Daoy (cell line): Measurements from ENCODE around the gene HTRA2. TPM values are rescaled to one million over a fixed set of nuclear protein-coding genes. Genes with fewer than 3 reads are reported as not detected.

Experiments used
- DNase-seq: peaks from one replicate; pipeline ENCODE4 v3.0.0-alpha.2; 2015; ENCODE audit warnings: low read depth
- total RNA-seq: library from RNA; depleted of rRNA; stranded (reverse); fragments of >200 nt; shearing (Covaris generic); gene quantifications from 2 replicates; pipeline ENCODE4 v1.2.3, GENCODE V29; 2014

HTRA2 gene
- total RNA-seq, 1 experiment from 2014 or later: 44.8 TPM

DNA sequence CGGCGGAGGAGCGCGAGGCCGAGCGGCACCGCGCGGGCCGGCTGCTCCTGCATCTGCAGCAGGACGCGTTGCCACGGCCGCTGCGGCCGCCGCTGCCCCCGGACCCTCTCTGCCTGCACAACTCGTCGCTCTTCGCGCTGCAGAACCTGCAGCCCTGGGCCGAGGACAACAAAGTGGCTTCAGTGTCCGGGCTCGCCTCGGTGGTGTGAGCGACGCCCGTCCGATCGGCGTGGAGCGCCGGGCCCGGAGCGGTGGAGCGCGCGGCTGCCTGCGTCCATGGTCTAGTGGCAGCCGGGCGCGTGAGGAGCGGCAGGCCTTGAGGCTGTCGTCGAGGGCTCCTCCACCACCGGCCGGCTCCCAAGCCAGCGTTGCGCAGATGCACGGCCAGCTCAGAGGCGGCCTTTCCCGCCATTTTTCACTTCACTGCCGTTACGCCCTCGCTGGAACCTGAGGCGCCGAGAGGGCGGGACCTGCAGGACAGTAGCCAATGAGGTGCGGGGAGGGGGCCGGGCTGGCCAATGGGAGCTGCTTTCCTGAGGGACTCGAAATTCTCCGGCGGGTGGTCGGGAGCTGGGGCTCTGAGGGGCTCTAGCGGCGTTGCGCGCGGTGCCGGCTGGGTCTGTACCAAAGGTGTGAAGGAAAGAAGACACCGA lies 13.6 kb upstream of the HTRA2 start:
- DNase-seq: no peak

DNA sequence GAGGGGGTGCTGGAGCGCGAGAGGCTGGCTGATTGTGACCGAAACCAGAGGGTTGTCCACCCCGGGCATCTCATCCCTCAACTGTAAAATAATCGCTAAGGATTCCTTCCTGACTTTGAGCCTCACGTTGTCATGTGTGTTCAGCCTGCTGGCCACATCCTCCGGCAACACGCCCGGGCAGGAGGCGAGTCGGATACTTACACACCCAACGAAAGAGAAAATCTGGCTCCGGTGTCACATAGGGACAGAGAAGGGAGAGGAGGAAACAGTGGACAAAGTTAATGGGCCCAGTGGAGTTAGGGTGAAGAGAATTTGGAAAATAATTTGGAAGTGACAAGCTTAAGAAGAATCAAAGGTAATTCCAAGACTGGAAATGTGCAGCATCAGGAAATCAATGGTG lies 13.1 kb upstream of the HTRA2 start:
- DNase-seq: no peak

- no peak for DNase-seq
Observed at GRCh38 chr2:74522516-74522915, 7.2 kb upstream of the HTRA2 start.

DNA sequence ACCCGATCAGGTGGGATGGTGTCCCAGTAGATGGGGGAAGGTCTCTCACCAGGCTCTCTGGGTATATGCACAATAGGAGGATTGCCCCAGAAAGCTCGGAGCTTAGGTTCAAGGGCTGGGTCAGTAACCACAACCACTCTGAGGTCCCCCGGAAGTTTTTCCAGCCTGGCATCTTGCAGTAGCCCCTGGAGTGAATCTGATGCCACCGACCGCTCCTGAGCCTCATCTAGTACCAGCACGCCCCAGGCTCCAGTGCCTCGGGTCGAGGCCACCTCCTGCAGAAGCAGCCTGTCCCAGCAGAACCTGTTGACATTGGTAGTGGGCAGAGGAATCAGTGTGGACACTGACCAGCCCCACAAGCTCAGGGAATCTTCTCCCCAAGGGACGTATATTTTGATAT lies 5.7 kb upstream of the HTRA2 start:
- no peak for DNase-seq

GRCh38 chr2:74524955-74525716 lies 4.6 kb upstream of the HTRA2 start:
- no peak for DNase-seq

DNA sequence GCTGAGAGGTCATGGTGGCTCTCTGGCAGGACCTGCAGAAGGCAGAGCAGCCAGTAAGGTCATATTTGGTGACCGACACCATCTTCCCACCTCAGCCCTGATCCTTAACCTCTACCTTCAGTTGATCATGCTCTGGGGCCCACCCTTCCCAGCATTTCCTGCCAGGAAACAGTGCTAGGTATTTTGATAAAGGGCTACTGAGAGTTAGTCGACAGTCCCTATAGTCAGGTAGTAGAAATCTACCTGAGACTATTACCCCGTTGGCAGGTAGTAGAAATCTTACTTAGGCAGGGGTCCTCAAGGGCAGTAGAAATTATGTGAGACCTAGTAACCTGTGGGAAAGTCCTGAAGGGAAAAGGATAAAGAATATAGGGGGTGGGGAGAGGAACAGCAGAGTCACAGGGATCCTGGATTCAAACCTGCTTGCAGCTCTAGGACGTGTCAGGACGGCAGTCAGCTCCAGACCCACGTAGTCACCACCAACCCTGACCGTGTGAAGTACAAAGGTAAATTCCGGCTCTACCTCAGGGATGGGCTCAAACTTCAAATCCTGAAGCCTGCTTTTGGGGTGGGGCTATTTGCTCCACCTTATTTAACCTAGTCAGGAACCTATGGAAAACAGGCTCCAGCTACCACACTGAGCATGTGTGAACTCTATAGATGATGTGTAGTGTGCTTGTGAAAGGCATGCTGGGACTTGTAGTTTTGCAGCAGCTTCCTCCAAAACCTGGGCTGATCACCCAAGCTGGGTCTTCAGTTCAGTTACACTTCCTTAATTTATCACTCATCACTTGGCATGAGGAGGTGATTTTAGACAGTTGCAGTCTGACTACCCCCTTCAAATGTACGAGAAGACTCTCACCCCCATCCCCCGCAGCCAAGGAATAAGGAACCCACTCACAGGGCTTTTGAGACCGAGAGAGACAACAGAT lies 3.8 kb upstream of the HTRA2 start, which contains the start of gene DQX1:
Gene DQX1 (minus strand): TSS at position 515 of the 932 bp plus-strand sequence. CDS start 502 bp downstream, at position 13.
- DNase-seq: no peak

DNA sequence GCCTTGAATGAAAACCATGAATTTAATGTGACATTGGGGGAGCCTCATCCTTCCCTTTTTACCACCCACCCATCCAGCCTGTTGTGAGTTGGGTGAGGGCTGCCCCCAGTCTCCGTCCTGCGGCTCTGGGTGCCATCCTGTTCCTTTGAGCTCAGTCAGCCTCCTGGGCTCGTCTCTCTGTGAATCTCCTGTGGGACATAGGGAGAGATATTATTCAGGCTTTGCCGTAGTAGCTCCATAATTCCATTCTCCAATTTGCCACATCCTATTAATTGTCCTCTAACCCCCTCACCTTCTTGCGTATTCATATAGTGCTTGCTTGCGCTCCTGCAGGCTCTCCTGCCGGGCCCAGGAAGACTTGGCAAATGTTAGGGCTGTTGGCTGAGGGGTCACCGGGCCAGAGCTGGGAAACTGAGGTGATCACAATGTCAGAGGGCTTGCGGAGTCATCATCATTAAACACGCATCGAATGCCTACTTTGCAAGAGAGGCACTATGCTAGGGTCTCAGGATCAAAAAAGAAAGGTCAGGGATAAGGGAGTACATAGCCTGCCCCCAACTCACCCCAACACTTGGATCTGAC lies 3.0 kb upstream of the HTRA2 start:
- no peak for DNase-seq

- DNase-seq: no peak
Observed at GRCh38 chr2:74527741-74528140, 2.0 kb upstream of the HTRA2 start.

GRCh38 chr2:74528600-74529356 lies 955 bp upstream of the HTRA2 start:
- no peak for DNase-seq

DNA sequence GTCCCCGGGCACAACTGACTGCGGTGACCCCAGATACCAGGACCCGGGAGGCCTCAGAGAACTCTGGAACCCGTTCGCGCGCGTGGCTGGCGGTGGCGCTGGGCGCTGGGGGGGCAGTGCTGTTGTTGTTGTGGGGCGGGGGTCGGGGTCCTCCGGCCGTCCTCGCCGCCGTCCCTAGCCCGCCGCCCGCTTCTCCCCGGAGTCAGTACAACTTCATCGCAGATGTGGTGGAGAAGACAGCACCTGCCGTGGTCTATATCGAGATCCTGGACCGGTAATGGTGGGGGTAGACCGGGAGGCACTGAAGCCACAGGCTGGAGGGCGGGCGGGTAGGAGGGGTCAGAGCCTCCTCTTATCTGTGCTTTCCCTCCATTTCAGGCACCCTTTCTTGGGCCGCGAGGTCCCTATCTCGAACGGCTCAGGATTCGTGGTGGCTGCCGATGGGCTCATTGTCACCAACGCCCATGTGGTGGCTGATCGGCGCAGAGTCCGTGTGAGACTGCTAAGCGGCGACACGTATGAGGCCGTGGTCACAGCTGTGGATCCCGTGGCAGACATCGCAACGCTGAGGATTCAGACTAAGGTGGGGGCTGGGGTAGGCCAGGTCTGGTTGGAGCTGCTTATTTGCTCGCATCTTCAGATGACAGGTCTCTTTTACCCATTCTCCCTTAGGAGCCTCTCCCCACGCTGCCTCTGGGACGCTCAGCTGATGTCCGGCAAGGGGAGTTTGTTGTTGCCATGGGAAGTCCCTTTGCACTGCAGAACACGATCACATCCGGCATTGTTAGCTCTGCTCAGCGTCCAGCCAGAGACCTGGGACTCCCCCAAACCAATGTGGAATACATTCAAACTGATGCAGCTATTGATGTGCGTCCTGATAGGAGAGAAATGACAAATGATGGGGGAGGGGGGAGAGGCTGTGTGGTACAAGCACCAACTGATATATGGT lies 780 bp downstream of the HTRA2 start:
- peak; percentile 57 for DNase-seq

- no peak for DNase-seq
Observed at GRCh38 chr2:74531666-74532065, 1.9 kb downstream of the HTRA2 start.

DNA sequence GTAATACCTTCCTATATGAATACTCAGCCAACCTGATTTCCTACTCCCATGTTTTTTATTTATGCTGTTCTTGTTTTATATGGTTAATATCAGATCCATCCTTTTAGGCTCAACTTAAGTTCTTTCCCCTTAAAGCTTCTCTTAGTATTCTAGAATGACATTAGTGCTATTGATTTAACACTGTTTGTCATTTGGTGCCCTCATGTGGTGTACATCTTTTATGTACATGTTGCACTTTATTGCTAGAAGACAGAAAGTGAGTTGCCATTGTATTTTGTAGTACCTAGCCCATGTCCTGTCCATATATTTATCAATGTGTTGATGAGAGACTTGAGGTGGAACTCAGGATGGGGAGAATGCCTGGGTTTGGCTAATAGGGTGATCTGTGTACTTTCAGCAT lies 2.5 kb downstream of the HTRA2 start:
- no peak for DNase-seq

GRCh38 chr2:74533464-74533863 lies 3.7 kb downstream of the HTRA2 start:
- no peak for DNase-seq

GRCh38 chr2:74534411-74534810 lies 4.7 kb downstream of the HTRA2 start:
- no peak for DNase-seq

GRCh38 chr2:74535440-74535965 lies 5.8 kb downstream of the HTRA2 start:
- DNase-seq: no peak

DNA sequence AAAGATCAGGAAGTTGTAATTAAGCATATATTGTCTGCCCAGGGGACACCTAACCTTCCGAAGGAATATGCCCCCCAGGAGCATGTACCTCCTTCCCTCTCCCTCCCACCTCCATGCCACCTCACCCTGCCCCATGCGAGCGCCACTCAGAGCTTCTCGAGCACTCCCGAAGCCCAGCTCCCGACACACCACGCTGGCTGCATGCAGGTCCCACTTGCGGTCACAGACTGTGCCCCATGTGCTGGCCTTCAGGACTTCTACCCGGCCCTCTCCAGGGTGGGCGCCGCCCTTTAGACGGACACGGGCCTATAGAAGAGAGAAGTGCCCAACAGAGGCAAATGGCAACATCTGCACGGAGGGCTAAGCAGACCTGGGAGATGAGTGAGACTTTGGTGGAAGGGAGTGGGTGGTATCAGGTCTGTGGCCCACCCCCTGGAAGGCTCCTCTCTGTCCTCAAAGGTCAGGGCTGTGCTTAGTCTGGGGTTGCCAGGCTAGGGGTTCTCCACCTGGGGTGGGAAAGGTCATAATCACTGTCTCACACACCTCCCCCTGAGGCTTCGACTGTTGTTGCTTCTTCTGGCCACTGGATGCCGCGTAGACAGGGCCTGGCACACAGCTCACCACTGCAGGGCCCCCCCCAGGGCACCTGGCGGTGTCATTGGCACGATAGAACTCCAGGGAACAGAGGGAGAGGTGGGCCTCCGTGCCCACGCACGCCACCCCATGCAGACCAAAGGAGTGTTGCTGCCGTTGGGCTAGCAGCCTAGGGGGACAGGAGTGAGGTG lies 6.6 kb downstream of the HTRA2 start:
- DNase-seq: no peak

DNA sequence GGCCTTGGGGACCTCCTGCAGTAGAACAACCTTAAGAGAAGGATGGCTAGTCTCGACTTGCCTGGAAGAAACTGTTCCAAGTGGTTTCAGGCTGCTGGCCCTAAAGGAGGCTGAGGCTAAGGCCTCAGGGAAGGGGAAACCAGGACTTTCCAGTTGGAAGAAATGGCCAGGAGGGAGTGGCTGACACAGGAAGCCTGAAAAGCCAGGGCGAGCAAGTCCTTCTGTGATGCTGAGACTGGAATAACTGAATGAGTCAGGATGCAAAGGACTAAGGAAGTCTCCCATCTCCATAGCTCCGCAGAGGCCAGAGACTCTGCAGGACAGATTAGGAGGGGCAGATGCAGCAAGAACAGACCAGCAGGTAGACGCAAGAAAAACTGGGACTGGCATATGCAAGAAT lies 7.4 kb downstream of the HTRA2 start:
- no peak for DNase-seq

DNA sequence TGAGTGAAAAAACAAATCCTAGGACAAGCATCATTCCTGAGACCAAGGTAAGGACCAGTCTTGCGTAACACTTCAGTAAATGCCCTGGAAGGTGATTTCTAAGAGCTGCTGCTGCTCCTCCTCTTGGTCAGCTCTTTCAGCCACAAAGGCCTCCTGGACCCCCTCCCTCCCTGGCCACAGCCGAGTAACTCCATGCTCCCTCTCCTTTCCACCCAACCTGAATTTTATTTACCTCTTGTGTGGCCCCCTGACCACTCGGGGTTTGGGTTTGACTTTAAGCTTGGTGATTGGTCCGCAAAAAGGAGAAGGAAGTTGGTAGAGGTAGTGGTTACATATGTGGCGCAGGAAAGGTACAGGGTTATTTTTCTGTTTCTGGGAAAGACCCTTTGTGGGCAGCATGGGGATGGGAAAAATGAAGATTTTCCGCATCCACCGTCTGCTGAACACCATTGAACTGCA lies 9.2 kb downstream of the HTRA2 start:
- no peak for DNase-seq

- no peak for DNase-seq
Observed at GRCh38 chr2:74540291-74540690, 10.6 kb downstream of the HTRA2 start.
